Stomach (tissue), 4 donors: ENCODE measurements around the gene ENO3.

Source experiments
- EP300 ChIP-seq: sonication (generic); formaldehyde crosslinking; IDR thresholded peaks from one replicate; pipeline ENCODE4 v1.6.1; 2017; ENCODE audit warnings: antibody characterized with exemption
- POLR2A ChIP-seq, 4 donors: fragments of 450-650 bp; IDR thresholded peaks; one replicate each; pipeline ENCODE4 v1.6.1; 2016; ENCODE audit warnings: antibody characterized with exemption in 4 of 4, control low read depth in 2 of 4, mild to moderate bottlenecking in 1 of 4, moderate library complexity in 1 of 4
- POLR2AphosphoS5 ChIP-seq, 3 donors: sonication (generic); formaldehyde crosslinking; IDR thresholded peaks; one replicate each; pipeline ENCODE4 v1.6.1; 2016; ENCODE audit warnings: antibody characterized with exemption in 3 of 3
- TF ChIP-seq, protein P1 (sequence below), 7 experiments: fragments of 450-650 bp in 4 of 7; fragments of 200-600 bp in 3 of 7; sonication (generic) in 3 of 7; IDR thresholded peaks; one replicate each; pipeline ENCODE4 v1.5.1; 2016 to 2019; ENCODE audit warnings: antibody characterized with exemption in 7 of 7, control low read depth in 2 of 7, mild to moderate bottlenecking in 1 of 7

DNA sequence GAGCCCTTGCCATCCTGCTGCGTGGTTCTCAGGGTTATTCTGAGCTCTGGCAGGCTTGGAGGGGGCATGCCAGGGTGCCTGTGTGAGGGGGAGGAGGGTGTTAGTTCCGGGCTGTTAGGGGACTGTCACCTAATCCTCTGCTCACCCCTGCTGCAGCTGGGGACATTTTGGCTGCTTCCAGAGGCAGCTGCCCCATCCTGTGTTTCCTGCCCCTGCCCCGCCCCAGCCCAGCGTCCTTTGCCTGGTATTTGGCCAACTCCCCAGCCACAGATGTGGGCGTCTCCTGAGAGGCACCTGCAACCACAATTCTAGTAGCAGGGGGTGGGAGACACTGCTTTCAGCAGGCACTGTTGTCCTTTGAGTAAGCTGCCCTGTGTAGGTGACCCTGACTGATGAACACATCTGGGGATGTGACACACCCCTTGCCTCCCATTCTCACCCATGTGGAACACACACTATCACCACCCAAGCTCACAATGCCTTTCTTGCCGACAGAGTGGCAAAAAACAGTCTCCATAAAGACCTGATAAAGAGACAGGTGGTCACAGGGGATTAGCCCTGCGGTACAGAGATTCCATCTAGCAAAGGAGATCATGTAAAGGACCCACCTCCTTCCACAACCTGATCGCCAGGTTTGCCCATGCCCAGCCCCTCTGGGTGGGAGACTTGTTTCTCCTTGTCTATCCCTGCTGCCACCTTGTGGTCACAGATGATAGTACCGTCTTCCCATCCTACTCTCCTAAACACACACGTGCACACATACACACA, 47.7 kb upstream of the ENO3 start, which contains the start of gene CHRNE:
- TF ChIP-seq, protein P1, sequence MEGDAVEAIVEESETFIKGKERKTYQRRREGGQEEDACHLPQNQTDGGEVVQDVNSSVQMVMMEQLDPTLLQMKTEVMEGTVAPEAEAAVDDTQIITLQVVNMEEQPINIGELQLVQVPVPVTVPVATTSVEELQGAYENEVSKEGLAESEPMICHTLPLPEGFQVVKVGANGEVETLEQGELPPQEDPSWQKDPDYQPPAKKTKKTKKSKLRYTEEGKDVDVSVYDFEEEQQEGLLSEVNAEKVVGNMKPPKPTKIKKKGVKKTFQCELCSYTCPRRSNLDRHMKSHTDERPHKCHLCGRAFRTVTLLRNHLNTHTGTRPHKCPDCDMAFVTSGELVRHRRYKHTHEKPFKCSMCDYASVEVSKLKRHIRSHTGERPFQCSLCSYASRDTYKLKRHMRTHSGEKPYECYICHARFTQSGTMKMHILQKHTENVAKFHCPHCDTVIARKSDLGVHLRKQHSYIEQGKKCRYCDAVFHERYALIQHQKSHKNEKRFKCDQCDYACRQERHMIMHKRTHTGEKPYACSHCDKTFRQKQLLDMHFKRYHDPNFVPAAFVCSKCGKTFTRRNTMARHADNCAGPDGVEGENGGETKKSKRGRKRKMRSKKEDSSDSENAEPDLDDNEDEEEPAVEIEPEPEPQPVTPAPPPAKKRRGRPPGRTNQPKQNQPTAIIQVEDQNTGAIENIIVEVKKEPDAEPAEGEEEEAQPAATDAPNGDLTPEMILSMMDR (IDR thresholded peaks at IDR 0.05) = peak in 5 of 7 experiments; percentile 61 to 80 (median 73)
- TF ChIP-seq POLR2A (IDR thresholded peaks at IDR 0.05) = no peak
- TF ChIP-seq EP300 = no peak
- peak in 1 of 3 donors; percentile 43 for TF ChIP-seq POLR2AphosphoS5 (IDR thresholded peaks at IDR 0.05)
